IPS DF 4.7 (cell line): Measurements from ENCODE around the gene MTCH1.
"Not testable (repeated sequence)": the region's sequence is repeated elsewhere in the genome, so short reads cannot be mapped to it uniquely, and the experiment has no call there.

Experiments used
- DNase-seq: peaks from one replicate; pipeline ENCODE4 v3.0.0-alpha.2; 2013; ENCODE audit warnings: low spot score; ENCODE audit errors: extremely low read depth

The MTCH1 gene

GRCh38 chr6:36954262-36954931 lies 31.6 kb downstream of the MTCH1 start, which contains the start of gene PI16:
TSS of gene PI16 (plus strand) at chr6:36954738. CDS start at chr6:36954761, 23 bp downstream.
- DNase-seq = no peak

- no peak for DNase-seq
Observed at GRCh38 chr6:36953931-36954261, 32.1 kb downstream of the MTCH1 start.

GRCh38 chr6:36949636-36950035 lies 36.4 kb downstream of the MTCH1 start:
- DNase-seq = no peak

- not testable (repeated sequence) for DNase-seq
Observed at GRCh38 chr6:36949076-36949475, 36.9 kb downstream of the MTCH1 start.

- no peak for DNase-seq
Observed at GRCh38 chr6:36947570-36948351, 38.2 kb downstream of the MTCH1 start.

- no peak for DNase-seq
Observed at GRCh38 chr6:36946526-36946925, 39.5 kb downstream of the MTCH1 start.

- DNase-seq = no peak
Observed at GRCh38 chr6:36945301-36945700, 40.7 kb downstream of the MTCH1 start.

GRCh38 chr6:36944650-36945049 lies 41.3 kb downstream of the MTCH1 start:
- DNase-seq = no peak

- DNase-seq = not testable (repeated sequence)
Observed at GRCh38 chr6:36942329-36942728, 43.7 kb downstream of the MTCH1 start.

GRCh38 chr6:36941561-36941960 lies 44.4 kb downstream of the MTCH1 start:
- not testable (repeated sequence) for DNase-seq

GRCh38 chr6:36940027-36940426 lies 46.0 kb downstream of the MTCH1 start:
- no peak for DNase-seq

- DNase-seq = not testable (repeated sequence)
Observed at GRCh38 chr6:36939005-36939404, 47.0 kb downstream of the MTCH1 start.

- no peak for DNase-seq
Observed at GRCh38 chr6:36938536-36938935, 47.5 kb downstream of the MTCH1 start.

- no peak for DNase-seq
Observed at GRCh38 chr6:36937896-36938295, 48.1 kb downstream of the MTCH1 start.

GRCh38 chr6:36936824-36937223 lies 49.2 kb downstream of the MTCH1 start:
- DNase-seq = no peak

- no peak for DNase-seq
Observed at GRCh38 chr6:36934901-36935300, 51.1 kb downstream of the MTCH1 start.

GRCh38 chr6:36933519-36933918 lies 52.5 kb downstream of the MTCH1 start:
- no peak for DNase-seq

GRCh38 chr6:36933102-36933501 lies 52.9 kb downstream of the MTCH1 start:
- no peak for DNase-seq

- DNase-seq = no peak
Observed at GRCh38 chr6:36930483-36930882, 55.5 kb downstream of the MTCH1 start.

- no peak for DNase-seq
Observed at GRCh38 chr6:36929607-36930006, 56.4 kb downstream of the MTCH1 start.

GRCh38 chr6:36929152-36929551 lies 56.8 kb downstream of the MTCH1 start:
- no peak for DNase-seq

GRCh38 chr6:36928547-36928918 lies 57.5 kb downstream of the MTCH1 start:
- no peak for DNase-seq
